ENCODE data around the gene NAA20.

The NAA20 gene

DNA sequence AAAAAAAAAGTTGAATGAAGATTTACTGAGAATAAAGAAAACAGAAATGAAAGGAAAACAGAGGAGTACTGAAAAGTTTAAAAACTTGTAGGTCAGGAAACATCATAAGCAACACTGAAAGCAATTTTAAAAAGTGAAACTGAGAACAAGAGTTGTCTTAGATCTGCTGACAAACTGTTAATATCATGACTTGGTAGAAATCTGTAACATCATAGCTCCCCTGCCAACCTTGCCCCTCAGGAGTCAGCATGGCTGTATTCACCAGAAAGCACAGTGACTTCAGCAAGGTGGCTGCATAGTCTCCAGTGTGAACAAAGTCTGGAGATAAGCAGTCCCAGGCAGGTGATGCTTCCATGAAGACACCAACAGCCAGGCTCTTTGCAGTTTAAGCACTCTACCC, 5.3 kb downstream of the NAA20 start:
- H3K27ac ChIP-seq (replicated peaks): no peak overlapping the region
- H3K27me3 ChIP-seq (ENCODE audit: insufficient read depth, poor library complexity, severe bottlenecking): no peaks in the 10 kb centered on the region
- no peak for DNase-seq (ENCODE audit: low read depth in 1 of 2, low spot score in 1 of 2)
- TF ChIP-seq GABPA (IDR thresholded peaks at IDR 0.05; ENCODE audit: low read depth): no peak
- no peak for TF ChIP-seq SPI1 (IDR thresholded peaks at IDR 0.05; ENCODE audit: borderline replicate concordance, low read depth)
- TF ChIP-seq, protein P1, sequence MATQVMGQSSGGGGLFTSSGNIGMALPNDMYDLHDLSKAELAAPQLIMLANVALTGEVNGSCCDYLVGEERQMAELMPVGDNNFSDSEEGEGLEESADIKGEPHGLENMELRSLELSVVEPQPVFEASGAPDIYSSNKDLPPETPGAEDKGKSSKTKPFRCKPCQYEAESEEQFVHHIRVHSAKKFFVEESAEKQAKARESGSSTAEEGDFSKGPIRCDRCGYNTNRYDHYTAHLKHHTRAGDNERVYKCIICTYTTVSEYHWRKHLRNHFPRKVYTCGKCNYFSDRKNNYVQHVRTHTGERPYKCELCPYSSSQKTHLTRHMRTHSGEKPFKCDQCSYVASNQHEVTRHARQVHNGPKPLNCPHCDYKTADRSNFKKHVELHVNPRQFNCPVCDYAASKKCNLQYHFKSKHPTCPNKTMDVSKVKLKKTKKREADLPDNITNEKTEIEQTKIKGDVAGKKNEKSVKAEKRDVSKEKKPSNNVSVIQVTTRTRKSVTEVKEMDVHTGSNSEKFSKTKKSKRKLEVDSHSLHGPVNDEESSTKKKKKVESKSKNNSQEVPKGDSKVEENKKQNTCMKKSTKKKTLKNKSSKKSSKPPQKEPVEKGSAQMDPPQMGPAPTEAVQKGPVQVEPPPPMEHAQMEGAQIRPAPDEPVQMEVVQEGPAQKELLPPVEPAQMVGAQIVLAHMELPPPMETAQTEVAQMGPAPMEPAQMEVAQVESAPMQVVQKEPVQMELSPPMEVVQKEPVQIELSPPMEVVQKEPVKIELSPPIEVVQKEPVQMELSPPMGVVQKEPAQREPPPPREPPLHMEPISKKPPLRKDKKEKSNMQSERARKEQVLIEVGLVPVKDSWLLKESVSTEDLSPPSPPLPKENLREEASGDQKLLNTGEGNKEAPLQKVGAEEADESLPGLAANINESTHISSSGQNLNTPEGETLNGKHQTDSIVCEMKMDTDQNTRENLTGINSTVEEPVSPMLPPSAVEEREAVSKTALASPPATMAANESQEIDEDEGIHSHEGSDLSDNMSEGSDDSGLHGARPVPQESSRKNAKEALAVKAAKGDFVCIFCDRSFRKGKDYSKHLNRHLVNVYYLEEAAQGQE (IDR thresholded peaks at IDR 0.05; ENCODE audit: insufficient replicate concordance, low read depth): no peak
- no peak for TF ChIP-seq POLR2AphosphoS5 (IDR thresholded peaks at IDR 0.05; ENCODE audit: low read depth)
- TF ChIP-seq, protein P2, sequence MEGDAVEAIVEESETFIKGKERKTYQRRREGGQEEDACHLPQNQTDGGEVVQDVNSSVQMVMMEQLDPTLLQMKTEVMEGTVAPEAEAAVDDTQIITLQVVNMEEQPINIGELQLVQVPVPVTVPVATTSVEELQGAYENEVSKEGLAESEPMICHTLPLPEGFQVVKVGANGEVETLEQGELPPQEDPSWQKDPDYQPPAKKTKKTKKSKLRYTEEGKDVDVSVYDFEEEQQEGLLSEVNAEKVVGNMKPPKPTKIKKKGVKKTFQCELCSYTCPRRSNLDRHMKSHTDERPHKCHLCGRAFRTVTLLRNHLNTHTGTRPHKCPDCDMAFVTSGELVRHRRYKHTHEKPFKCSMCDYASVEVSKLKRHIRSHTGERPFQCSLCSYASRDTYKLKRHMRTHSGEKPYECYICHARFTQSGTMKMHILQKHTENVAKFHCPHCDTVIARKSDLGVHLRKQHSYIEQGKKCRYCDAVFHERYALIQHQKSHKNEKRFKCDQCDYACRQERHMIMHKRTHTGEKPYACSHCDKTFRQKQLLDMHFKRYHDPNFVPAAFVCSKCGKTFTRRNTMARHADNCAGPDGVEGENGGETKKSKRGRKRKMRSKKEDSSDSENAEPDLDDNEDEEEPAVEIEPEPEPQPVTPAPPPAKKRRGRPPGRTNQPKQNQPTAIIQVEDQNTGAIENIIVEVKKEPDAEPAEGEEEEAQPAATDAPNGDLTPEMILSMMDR (IDR thresholded peaks at IDR 0.05; ENCODE audit: insufficient read depth, low read length): no peak
- no peak overlapping the region for H3K4me3 ChIP-seq (replicated peaks; ENCODE audit: insufficient read depth, low read length)

DNA sequence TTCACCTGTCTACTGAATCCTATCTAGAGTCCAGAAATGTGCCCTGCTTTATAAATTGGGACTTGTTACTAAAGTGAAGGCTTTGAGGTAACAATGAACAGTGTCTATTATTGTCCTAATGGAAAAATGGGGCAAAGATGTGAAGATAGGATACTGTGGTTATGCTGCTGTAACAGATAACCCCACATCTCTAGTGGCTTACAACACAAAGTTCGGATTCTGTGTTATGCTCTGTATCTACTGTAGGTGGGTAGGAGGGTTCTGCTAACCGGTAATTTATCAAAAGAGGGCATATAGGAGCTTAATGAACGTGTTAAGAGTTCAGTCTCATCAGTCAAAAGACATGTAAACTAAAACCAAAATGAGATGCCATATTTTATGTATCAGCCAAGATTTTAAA, 6.2 kb downstream of the NAA20 start:
- Histone ChIP-seq H3K4me3 (replicated peaks; ENCODE audit: insufficient read depth, low read length) (no peak overlapping the region), H3K27ac (replicated peaks) (no peak overlapping the region), H3K27me3 (ENCODE audit: insufficient read depth, poor library complexity, severe bottlenecking) (no peaks in the 10 kb centered on the region)
- TF ChIP-seq POLR2AphosphoS5 (IDR thresholded peaks at IDR 0.05; ENCODE audit: low read depth): no peak
- DNase-seq (ENCODE audit: low read depth in 1 of 2, low spot score in 1 of 2): no peak

DNA sequence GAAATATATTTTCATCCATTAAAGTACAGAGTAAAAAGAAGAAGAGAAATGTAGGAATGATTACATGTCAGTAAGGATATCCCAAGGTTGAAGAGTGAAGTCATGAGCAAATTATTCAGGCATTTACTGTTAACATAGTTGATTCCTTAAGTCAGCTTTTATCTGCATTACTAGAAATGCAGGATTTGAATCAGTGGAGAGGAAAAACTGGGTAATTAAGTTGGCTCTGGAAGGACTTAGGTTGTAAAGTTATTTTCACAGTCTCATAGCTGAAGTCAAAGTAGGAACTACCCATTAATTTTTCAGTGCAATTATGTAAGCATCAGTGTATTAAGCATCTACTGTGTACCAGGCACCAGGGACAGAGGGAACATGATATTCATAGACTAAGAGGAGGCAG, 7.8 kb downstream of the NAA20 start:
- no peak overlapping the region for H3K4me3 ChIP-seq (replicated peaks; ENCODE audit: insufficient read depth, low read length)
- TF ChIP-seq POLR2AphosphoS5 (IDR thresholded peaks at IDR 0.05; ENCODE audit: low read depth): no peak
- TF ChIP-seq, protein P2 (IDR thresholded peaks at IDR 0.05; ENCODE audit: insufficient read depth, low read length): no peak
- TF ChIP-seq, protein P1 (IDR thresholded peaks at IDR 0.05; ENCODE audit: insufficient replicate concordance, low read depth): no peak
- TF ChIP-seq SPI1 (IDR thresholded peaks at IDR 0.05; ENCODE audit: borderline replicate concordance, low read depth): no peak
- TF ChIP-seq GABPA (IDR thresholded peaks at IDR 0.05; ENCODE audit: low read depth): no peak
- H3K27me3 ChIP-seq (ENCODE audit: insufficient read depth, poor library complexity, severe bottlenecking): no peaks in the 10 kb centered on the region
- H3K27ac ChIP-seq (replicated peaks): no peak overlapping the region
- no peak for DNase-seq (ENCODE audit: low read depth in 1 of 2, low spot score in 1 of 2)

DNA sequence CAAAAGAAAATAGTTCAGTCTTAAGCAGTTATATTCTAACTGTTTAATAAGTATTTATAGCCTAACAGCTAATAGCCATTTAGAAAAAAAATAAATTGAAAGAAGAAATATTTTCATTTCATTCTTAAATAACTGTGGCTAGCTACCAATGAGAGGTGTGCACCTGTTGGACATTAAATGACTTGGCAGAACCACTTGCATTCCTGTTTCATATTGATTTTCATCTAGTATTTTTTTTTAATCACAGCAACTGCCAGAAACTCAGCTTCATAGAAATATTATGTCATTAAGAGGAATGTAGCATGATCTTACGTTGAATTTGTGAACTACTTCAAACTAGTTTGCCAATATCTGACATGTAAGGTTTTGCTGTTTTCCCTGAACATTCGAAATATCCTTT, 10.1 kb downstream of the NAA20 start:
- Histone ChIP-seq H3K27me3 (ENCODE audit: insufficient read depth, poor library complexity, severe bottlenecking) (no peaks in the 10 kb centered on the region), H3K4me3 (replicated peaks; ENCODE audit: insufficient read depth, low read length) (no peak overlapping the region), H3K27ac (replicated peaks) (no peak overlapping the region)
- no peak for DNase-seq (ENCODE audit: low read depth in 1 of 2, low spot score in 1 of 2)
- no peak for TF ChIP-seq POLR2AphosphoS5 (IDR thresholded peaks at IDR 0.05; ENCODE audit: low read depth)
- TF ChIP-seq SPI1 (IDR thresholded peaks at IDR 0.05; ENCODE audit: borderline replicate concordance, low read depth): no peak
- TF ChIP-seq, protein P1 (IDR thresholded peaks at IDR 0.05; ENCODE audit: insufficient replicate concordance, low read depth): no peak
- no peak for TF ChIP-seq GABPA (IDR thresholded peaks at IDR 0.05; ENCODE audit: low read depth)
- TF ChIP-seq, protein P2 (IDR thresholded peaks at IDR 0.05; ENCODE audit: insufficient read depth, low read length): no peak
